CD14-positive monocyte (primary cell): ENCODE data around the gene MVB12B. TPM values are rescaled to one million over a fixed set of nuclear protein-coding genes. Genes with fewer than 3 reads are reported as not detected.

Experiments used
- DNase-seq, 3 donors: peaks; one replicate each; pipeline ENCODE4 v3.0.0-alpha.2; 2011 to 2022
- H2AFZ ChIP-seq: 2 replicates; pipeline ENCODE4 v1.6.0; 2012; ENCODE audit warnings: mild to moderate bottlenecking, low read depth, low read length, inconsistent platforms; ENCODE audit not compliant: insufficient read depth, poor library complexity, severe bottlenecking
- H3K27ac ChIP-seq, 2 donors: 1 replicate in 1 of 2; 2 replicates in 1 of 2; pipeline ENCODE4 v1.5.1; 2012 to 2013; ENCODE audit warnings: low read length in 2 of 2, control low read depth in 1 of 2, inconsistent platforms in 1 of 2, low read depth in 1 of 2, mild to moderate bottlenecking in 1 of 2
- H3K27me3 ChIP-seq, 2 donors: one replicate each; pipeline versions ENCODE4 v1.6.0 to v1.6.1; 2011 to 2013; ENCODE audit warnings: low read length in 2 of 2; ENCODE audit not compliant: control insufficient read depth in 2 of 2, insufficient read depth in 2 of 2
- H3K36me3 ChIP-seq, 2 donors: replicated peaks in 1 of 2; 1 replicate in 1 of 2; 2 replicates in 1 of 2; pipeline versions ENCODE4 v1.5.1 to v1.6.1; 2012 to 2013; ENCODE audit warnings: low read length in 2 of 2, control low read depth in 1 of 2, inconsistent platforms in 1 of 2, mild to moderate bottlenecking in 1 of 2; ENCODE audit not compliant: insufficient read depth in 2 of 2, control insufficient read depth in 1 of 2
- H3K4me1 ChIP-seq, 2 donors: 1 replicate in 1 of 2; 2 replicates in 1 of 2; pipeline versions ENCODE4 v1.5.1 to v1.6.1; 2012 to 2013; ENCODE audit warnings: low read length in 2 of 2, control low read depth in 1 of 2, inconsistent platforms in 1 of 2, mild to moderate bottlenecking in 1 of 2, moderate library complexity in 1 of 2; ENCODE audit not compliant: insufficient read depth in 2 of 2, control insufficient read depth in 1 of 2
- H3K4me2 ChIP-seq: replicated peaks from 2 replicates; pipeline ENCODE3; 2012; ENCODE audit warnings: low read length, moderate library complexity, mild to moderate bottlenecking; ENCODE audit not compliant: poor library complexity, severe bottlenecking; ENCODE audit errors: extremely low read depth
- H3K4me3 ChIP-seq, 3 experiments: fragments of 200-600 bp in 1 of 3; sonication (generic) in 1 of 3; replicated peaks in 1 of 3; 1 replicate in 2 of 3; 2 replicates in 1 of 3; pipeline ENCODE4 v1.5.1; 2011 to 2013; ENCODE audit warnings: low read length in 3 of 3, mild to moderate bottlenecking in 3 of 3, control low read depth in 2 of 3, low read depth in 2 of 3, inconsistent platforms in 1 of 3, moderate library complexity in 1 of 3
- H3K79me2 ChIP-seq: 2 replicates; pipeline ENCODE4 v1.6.0; 2012; ENCODE audit warnings: mild to moderate bottlenecking, control low read depth, inconsistent platforms, low read length, moderate library complexity; ENCODE audit not compliant: insufficient read depth
- H3K9ac ChIP-seq: 2 replicates; pipeline ENCODE4 v1.6.0; 2017; ENCODE audit warnings: low read length, mild to moderate bottlenecking; ENCODE audit not compliant: insufficient read depth, poor library complexity, severe bottlenecking
- H3K9me3 ChIP-seq, 2 donors: replicated peaks in 1 of 2; 1 replicate in 1 of 2; 2 replicates in 1 of 2; pipeline versions ENCODE4 v1.5.1 to v1.6.1; 2012 to 2013; ENCODE audit warnings: low read length in 2 of 2, control low read depth in 1 of 2; ENCODE audit not compliant: control insufficient read depth in 1 of 2, insufficient read depth in 1 of 2
- H4K20me1 ChIP-seq: 2 replicates; pipeline ENCODE4 v1.6.0; 2012; ENCODE audit warnings: mild to moderate bottlenecking, low read length, control low read depth, moderate library complexity; ENCODE audit not compliant: insufficient read depth
- H3K27ac Mint-ChIP-seq, 7 donors: one replicate each; pipeline ENCODE4 v1.8.0; 2020; ENCODE audit warnings: mild to moderate bottlenecking in 7 of 7, mixed read lengths in 7 of 7, moderate library complexity in 6 of 7, inconsistent platforms in 2 of 7
- H3K27me3 Mint-ChIP-seq, 3 donors: one replicate each; pipeline ENCODE4 v1.8.0; 2021 to 2022; ENCODE audit warnings: low read depth in 3 of 3, mild to moderate bottlenecking in 3 of 3, mixed read lengths in 3 of 3, moderate library complexity in 3 of 3, inconsistent platforms in 1 of 3
- H3K36me3 Mint-ChIP-seq, 2 donors: one replicate each; pipeline ENCODE4 v1.8.0; 2020; ENCODE audit warnings: mixed read lengths in 2 of 2, inconsistent platforms in 1 of 2, mild to moderate bottlenecking in 1 of 2
- H3K4me1 Mint-ChIP-seq: one replicate; pipeline ENCODE4 v1.8.0; 2020; ENCODE audit warnings: mild to moderate bottlenecking, mixed read lengths
- H3K4me3 Mint-ChIP-seq, 2 donors: one replicate each; pipeline ENCODE4 v1.8.0; 2020; ENCODE audit warnings: mild to moderate bottlenecking in 2 of 2, mixed read lengths in 2 of 2, moderate library complexity in 1 of 2
- H3K9me3 Mint-ChIP-seq, 7 donors: one replicate each; pipeline ENCODE4 v1.8.0; 2020 to 2022; ENCODE audit warnings: mixed read lengths in 7 of 7, mild to moderate bottlenecking in 6 of 7, moderate library complexity in 6 of 7, inconsistent platforms in 2 of 7
- CTCF ChIP-seq: fragments of 200-600 bp; IDR thresholded peaks from one replicate; pipeline ENCODE4 v1.8.0; 2022; ENCODE audit warnings: antibody characterized with exemption, mild to moderate bottlenecking
- WGBS: methylation state at CpG from one replicate; pipeline ENCODE4 v1.1.5; 2013; ENCODE audit warnings: missing lambda C conversion rate; ENCODE audit not compliant: insufficient coverage; 5-methylcytosine and 5-hydroxymethylcytosine counted together
- intact Hi-C, 2 donors: fragments of 100-400 bp; cut with micrococcal nuclease; formaldehyde crosslinking; loops; one replicate each; pipeline versions ENCODE4 v1.15.0 to v1.15.1; 2023
- polyA plus RNA-seq, 3 donors: library from polyadenylated mRNA; depleted of rRNA in 1 of 3; unstranded in 2 of 3; stranded (reverse) in 1 of 3; fragments of 300-500 nt in 2 of 3; fragments of >200 nt in 1 of 3; fragmentation: Illumina TruSeq in 2 of 3; gene quantifications; 1 replicate in 2 of 3; 2 replicates in 1 of 3; pipeline ENCODE4 v1.2.3, GENCODE V29; 2012 to 2021

MVB12B gene
- polyA plus RNA-seq, 3 donors = 2.8 to 8.1 (median 3.5) TPM

DNA sequence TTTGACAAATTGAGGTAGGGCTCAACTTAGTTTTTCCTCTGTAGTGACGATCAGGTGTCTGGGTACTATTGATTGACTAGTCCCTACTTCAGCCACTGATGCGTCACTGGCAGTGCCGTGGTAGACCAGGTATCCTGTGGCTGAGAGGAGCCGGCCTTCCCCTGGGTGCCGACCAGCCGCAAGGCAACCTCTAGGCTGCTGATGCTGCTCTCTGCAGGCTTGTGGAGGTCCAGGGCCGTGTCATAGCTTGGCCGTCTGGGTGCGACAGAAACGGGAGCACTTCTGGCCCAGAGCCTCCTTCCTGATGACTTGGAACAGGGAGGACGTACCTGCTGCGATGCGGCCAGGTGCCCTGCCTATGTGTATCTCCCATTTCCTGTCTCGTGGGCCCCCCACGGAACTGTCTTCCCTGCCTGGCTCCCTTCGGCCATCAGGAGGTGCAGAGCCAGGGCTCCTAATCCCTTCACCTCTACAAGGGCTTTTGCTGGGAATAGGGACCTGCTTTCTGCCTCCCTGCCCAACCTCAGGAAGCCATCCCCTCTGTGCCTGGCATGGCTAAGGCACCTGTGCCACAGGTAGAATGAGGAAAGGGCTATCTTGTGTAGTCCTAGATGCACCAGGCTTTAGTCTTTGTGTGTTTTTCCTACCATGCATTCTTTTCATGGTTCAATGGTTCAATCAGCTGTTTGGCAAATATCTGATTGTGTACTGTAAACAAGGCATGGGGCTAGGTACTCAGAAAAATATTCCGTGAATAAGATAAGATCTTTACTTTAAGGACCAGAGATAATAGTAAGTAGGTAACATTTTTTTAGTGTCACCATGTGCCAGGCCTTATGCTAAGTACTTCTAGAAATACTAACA lies 44.6 kb downstream of the MVB12B start:
- Histone ChIP-seq H3K4me1 (peaks cover 25 to 36% of the 10 kb centered on the region in 2 donors), H3K4me3 (no peak overlapping the region), H3K9ac (no peak overlapping the region), H4K20me1 (no peaks in the 10 kb centered on the region), H3K9me3 (no peaks in the 10 kb centered on the region), H2AFZ (no peak overlapping the region), H3K4me2 (no peak overlapping the region), H3K36me3 (no peaks in the 10 kb centered on the region), H3K27ac (no peak overlapping the region), H3K79me2 (peaks cover 24% of the 10 kb centered on the region), H3K27me3 (no peaks in the 10 kb centered on the region)
- WGBS = over 99% methylated on average over 16 of the region's 17 CpGs
- H3K27ac Mint-ChIP-seq = peak overlapping the region in 2 of 7 donors; percentile 7 to 30
- intact Hi-C loops = no loop called here
- peaks cover 49% of the 10 kb centered on the region for H3K4me1 Mint-ChIP-seq
- no peak overlapping the region for H3K4me3 Mint-ChIP-seq
- no peak for TF ChIP-seq CTCF
- H3K9me3 Mint-ChIP-seq = no peaks in the 10 kb centered on the region
- H3K27me3 Mint-ChIP-seq = no peaks in the 10 kb centered on the region
- peaks cover 15 to 19% of the 10 kb centered on the region in 2 donors for H3K36me3 Mint-ChIP-seq
- no peak for DNase-seq

GRCh38 chr9:126372716-126373115 lies 46.1 kb downstream of the MVB12B start:
- no peak for TF ChIP-seq CTCF
- Mint-ChIP-seq H3K36me3 (peaks cover 13% of the 10 kb centered on the region in 2 donors), H3K27ac (peak overlapping the region in 5 of 7 donors; percentile 15 to 86 (median 25)), H3K4me3 (peak overlapping the region in 1 of 2 donors; percentile 21), H3K9me3 (no peaks in the 10 kb centered on the region), H3K27me3 (peaks cover 0 to 2% (median 0%) of the 10 kb centered on the region in 3 donors), H3K4me1 (peaks cover 51% of the 10 kb centered on the region)
- Histone ChIP-seq H3K4me2 (peak overlapping the region; percentile 3), H3K79me2 (peaks cover 18% of the 10 kb centered on the region), H4K20me1 (no peaks in the 10 kb centered on the region), H3K36me3 (no peaks in the 10 kb centered on the region), H3K27ac (peak overlapping the region; percentile 8 to 68), H3K27me3 (no peaks in the 10 kb centered on the region), H3K9ac (no peak overlapping the region), H3K4me1 (peaks cover 26 to 37% of the 10 kb centered on the region in 2 donors), H3K9me3 (no peaks in the 10 kb centered on the region), H2AFZ (peak overlapping the region; percentile 44), H3K4me3 (no peak overlapping the region)
- intact Hi-C loops = no loop called here
- WGBS = 32% methylated on average over 6 of the region's 6 CpGs
- DNase-seq = peak in 1 of 3 donors; percentile 14
